ENCODE results near the gene BCAT1.

Gene BCAT1, protein sequence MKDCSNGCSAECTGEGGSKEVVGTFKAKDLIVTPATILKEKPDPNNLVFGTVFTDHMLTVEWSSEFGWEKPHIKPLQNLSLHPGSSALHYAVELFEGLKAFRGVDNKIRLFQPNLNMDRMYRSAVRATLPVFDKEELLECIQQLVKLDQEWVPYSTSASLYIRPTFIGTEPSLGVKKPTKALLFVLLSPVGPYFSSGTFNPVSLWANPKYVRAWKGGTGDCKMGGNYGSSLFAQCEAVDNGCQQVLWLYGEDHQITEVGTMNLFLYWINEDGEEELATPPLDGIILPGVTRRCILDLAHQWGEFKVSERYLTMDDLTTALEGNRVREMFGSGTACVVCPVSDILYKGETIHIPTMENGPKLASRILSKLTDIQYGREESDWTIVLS

DNA sequence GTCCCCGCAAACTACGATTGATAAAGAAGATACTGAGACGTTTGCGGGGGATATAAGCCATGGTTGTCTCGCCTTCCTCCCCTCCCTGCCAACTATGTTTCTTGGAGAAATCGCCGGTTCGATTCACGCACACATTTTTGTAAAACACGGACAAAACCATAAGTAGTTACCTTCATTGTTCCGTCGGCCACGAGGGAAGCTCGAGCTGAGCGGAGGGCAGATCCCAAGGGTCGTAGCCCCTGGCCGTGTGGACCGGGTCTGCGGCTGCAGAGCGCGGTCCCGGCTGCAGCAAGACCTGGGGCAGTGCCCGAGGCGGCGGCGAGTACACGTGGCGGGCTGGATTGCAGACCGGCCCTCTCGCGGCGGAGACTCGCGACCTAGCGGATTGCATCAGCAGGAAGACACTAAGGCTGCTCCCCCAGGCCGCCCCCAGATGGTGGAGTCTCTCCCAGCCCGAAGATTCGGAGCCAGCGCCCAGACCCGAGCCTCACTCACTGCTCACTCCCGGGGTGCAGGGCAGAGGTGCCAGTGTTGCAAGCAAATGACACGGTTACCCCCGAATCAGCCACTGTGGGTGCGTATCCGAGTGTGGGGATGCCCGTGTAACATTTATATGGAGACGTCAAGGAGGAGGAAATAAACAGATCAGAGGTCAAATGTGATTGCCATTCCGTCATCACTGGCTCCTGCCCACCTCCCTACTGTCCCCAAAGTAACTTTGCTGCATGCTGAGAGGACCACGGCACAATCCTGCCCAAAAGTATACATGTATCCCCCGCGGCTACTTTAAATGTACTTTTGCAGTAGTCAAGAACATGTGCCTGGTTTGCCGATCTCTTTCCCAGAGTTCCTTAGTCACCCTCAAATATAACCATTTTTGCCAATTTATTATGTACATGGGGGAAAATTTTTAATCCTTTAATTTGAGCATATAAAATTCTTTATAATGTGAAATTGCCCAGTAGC lies at the start of gene BCAT1:
BCAT1 (minus strand) TSS at position 345 of the 966 bp plus-strand sequence; CDS start at position 176, 169 bp downstream.
- peak; percentile 93 for DNase-seq (ENCODE audit: low spot score)

DNA sequence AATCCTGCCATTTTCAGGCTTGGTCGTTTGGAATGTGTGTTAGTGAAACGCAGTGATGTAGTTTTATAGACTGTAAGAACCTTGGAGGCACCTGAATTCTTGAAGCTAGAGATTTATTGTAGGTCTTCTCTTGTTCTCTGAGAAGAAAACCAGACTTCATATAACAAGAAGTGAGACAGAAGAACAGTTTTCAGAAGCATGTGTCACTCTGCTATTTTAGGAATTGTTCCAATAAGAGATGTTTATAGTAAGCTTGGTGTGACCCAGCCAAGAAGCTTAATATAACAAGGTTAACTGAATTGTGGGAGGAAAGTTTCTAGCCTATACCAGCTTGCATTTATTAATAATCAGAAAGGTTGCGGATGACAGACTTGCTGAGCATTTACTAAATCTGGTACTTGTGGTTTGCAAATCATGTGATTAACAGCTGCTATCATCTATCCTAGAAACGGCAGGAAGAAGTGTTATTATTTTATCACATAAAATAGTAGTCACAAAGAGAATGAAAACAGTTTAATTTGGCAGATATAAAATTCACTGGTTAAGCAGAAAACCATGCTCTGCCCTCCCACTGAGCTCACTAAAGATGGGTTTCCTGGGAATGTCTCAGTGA lies 49.2 kb upstream of the BCAT1 start:
- peak; percentile 20 for DNase-seq (ENCODE audit: low spot score)

DNA sequence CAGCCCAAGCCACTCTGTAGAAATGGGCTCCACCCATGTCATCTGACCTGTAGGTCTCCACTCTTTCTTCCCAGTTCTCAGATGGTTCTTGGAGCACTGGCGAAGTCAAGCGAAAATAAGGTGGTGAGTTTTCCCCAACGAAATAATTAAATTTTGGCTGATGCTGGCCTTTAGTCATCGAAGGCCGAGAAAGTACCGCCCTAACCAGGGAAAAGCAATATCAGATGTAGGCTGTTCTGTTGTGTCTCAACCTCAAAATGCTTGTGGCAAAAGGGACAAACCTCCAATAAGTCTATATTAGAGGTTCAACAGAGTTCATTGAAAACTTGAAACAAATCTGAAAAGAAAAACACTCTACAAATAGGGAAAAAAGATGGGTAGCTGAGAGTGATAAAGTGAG lies 48.6 kb upstream of the BCAT1 start:
- DNase-seq (ENCODE audit: low spot score), result no peak

DNA sequence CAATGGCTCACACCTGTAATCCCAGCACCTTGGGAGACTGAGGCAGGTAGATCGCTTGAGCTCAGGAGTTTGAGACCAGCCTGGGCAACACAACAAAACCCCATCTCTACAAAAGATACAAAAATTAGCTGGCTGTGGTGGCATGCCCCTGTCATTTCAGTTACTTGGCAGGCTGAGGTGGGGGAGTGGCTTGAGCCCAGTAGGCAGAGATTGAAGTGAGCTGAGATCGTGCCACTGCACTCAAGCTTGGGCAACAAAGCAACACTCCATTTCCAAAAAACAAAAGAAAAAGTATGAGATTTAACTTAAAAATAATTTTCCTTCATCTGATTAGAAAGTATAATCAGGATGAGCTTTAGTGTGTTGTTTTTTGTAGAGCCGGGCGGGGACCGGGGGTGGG lies 47.9 kb upstream of the BCAT1 start:
- DNase-seq (ENCODE audit: low spot score), result no peak

DNA sequence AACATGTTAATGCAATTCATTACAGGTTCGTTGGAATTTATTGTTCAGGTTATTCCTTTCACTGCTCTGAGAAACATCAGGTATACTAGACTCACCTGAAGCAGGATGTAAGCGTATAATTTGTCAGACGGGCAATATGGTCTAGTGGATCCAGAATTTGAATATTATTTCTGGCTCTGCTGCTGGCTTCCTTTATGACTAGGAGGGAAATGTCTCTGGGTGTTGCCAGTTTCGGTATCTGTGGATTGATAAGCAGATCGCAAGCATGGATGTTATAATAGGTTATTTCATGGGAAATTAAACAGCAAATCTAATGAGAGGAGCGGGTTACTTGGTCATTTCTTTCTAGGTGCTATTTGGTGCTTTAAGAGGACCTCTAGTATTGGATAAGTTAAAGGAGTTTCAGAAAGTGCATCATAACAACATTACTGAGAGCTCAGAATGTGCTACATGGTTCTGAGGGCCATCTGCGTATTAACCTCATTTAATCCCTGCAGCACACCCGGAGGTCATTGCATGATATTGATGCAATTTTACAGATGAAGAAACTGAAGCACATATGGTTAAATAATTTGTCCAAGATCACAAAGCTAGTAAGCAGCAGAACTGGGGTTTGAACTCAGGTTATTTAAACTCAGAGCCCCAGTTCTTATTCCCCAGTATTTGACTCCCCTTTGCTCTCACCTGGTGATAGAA lies 47.3 kb upstream of the BCAT1 start:
- DNase-seq (ENCODE audit: low spot score), result no peak

DNA sequence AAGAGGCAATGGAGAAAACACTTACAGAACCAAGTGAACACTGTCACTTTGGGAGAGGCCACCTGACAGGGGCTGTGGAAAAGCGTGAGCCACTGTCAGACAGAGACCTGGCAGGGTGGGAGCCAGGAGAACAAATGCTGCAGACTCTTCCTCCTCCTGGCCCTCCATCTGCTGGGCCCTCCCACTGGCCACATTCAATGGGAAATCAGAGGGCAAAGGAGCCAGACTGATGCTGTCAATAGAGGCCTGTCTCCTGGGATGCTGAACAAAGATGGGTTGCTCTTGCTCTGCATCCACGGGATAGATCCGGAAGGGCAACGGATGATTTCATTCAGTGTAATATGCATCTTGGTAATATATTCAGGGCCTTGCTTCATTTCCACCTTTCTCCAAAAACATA lies 44.9 kb upstream of the BCAT1 start:
- DNase-seq (ENCODE audit: low spot score), result no peak

DNA sequence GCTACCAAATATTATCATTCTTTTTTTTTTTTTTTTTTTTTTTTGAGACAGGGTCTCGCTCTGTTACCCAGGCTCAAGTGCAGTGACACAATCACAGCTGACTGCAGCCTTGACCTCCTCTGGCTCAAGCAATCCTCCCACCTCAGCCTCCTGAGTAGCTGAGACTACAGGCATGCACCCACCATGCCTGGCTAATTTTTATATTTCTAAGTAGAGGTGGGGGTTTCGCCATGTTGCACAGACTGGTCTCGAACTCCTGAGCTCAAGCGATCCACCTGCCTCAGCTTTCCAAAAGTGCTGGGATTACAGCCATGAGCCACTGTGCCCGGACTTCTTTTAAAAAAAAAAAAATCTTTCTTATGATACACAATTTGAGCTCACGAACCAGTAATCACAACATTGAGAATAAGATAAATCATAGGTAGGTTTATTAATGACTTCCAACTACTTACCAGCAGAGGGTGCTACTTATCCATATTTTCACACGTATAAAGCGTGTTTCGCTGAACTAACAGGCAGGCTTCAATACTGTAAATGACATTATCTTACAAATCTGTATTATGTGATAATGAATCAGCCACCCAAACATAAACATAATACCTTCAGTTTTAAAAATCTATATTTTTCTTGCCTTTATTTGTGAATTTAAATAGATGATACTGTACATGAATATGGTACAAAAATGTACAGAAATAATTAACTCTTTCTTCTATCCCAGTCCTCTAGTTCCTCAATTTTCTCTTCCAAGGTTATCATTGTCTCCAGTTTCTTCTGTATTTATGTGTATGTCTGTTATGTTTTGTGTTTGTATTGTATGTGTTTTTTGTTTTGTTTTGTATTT lies 42.5 kb upstream of the BCAT1 start:
- DNase-seq (ENCODE audit: low spot score), result peak; percentile 72

DNA sequence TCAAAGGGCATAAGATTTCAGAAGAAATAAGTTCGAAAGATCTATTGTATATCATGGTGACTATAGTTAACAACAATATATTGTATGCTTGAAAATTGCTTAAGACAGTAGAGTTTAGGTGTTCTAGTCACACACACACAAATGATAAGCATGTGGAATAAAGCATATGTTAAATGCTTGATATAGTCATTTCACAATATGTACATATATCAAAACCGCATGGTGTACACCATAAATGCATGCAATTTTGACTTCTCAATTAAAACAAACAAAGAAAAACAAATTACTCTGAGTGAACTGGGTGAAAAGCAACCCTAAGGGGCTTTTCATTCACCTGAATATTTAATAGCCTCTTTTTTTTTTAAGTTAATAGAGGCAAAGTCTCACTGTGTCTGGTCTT lies 40.3 kb upstream of the BCAT1 start:
- no peak for DNase-seq (ENCODE audit: low spot score)

DNA sequence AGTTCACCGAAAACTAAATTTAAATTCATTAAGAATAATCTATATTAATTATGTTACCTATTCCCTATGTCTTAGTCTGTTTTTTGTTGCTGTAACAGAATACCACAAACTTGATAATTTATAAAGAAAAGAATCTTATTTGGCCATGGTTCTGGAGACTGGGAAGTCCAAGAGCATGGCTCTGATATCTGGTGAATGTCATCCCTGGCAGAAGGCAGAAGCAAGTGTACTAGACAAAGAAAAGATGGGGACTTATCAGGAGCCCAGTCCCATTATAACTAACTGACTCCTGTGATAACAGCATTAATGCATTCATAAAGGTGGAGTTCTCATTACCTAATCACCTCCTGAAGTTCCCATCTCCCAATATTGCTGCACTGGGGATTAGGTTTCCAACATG lies 33.3 kb upstream of the BCAT1 start:
- DNase-seq (ENCODE audit: low spot score), result no peak

DNA sequence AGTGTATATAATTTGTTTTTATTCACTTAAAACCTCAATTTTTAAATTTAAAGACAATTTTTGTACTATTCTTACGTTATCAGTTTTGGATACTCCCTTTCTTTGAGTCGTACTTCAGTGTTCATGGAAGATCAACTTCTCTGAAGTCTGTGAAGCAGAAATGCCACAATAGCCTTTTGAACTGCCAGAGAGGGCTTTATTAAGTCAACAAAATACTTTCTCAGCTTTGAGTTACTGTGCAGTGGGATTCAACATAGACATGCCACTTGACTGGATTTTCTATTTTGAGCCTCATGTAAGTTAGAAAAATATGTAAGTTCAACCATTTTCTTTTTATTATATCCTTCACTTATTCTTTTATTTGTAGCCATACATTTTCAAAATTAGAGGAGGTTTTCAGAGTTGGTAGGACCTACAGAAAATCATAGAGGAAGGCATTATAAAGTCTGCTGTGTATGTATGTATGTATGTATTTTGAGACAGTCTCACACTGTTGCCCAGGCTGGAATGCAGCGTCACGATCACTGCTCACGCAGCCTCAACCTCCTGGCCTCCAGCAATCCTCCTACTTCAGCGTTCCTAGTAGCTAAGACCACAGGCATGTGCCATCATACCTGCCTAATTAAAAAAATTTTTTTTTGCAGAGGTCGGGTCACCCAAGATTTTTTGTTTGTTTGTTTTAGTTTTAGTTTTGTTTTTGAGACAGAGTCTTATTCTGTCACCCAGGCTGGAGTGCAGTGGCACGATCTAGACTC lies 31.3 kb upstream of the BCAT1 start:
- no peak for DNase-seq (ENCODE audit: low spot score)

DNA sequence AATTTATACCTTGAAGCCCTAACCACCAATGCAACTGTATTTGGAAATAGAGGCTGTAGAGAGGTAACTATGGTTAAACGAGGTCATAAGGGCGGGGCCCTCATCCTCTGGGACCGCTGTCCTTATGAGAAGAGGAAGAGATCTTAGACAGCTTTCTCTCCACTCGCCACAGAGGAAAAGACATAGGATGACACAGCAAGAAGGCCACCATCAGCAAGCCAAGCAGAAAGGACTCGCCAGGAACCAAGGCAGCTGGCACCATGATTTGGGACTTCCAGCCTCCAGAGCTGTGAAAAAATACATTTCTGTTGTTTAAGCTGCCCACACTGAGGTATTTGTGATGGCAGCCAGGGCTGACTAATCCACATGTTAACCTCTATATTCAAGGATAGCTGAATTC lies 30.4 kb upstream of the BCAT1 start:
- DNase-seq (ENCODE audit: low spot score), result no peak

DNA sequence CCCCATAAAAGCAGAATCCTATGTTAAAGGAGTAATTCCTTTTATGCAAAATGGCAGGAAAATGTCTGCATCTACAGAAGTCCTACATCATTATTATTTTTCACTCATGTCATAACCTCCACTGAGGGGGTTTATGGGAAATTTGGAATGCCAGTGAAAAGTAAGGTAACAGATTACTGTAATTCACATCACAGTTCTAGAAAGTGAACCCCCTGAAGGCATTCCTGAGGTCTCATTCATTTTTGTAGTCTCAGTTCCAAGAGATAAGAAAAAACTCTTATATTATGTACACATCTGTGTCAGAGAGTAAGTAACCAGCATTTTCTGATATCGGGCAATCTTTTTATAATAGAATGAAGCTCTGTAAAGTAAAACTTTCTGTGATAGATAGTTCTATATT lies 28.8 kb upstream of the BCAT1 start:
- no peak for DNase-seq (ENCODE audit: low spot score)

DNA sequence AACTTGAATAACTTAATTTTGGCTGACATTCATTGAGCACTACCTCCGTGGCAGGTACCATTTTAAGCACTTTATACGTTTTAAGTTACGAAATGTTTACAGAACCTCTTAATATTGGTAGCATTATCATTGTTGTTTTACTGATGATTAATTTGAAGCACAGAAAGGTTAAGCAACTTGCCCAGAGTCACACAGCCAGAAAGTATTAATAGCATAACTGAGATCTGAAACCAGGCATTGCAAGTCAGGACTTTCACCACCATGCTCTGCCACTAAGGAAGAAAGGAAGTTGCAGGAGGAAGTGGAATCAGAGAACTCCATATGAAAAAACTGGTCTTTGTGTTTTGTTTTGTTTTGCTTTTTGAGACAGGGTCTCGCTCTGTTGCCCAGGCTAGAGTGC lies 28.2 kb upstream of the BCAT1 start:
- no peak for DNase-seq (ENCODE audit: low spot score)

DNA sequence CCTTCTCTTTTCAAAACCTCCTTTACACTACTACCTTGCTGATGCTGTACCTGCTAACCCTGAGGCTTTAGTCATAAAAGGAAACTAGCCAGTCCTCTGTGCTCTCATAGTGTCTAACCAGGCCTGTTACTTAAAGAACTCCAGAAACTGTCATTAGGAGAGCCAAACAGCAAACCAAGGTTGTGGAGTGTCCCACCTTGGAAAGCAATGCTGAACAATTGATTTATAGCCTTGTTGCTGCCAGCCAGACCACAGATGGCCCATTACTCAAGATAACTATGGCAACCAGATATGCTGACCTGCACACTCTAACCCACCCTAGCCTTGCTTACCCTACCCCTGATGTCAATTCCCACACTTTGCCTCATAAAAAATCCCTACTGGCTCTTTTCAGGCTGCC lies 26.5 kb upstream of the BCAT1 start:
- DNase-seq (ENCODE audit: low spot score), result no peak

DNA sequence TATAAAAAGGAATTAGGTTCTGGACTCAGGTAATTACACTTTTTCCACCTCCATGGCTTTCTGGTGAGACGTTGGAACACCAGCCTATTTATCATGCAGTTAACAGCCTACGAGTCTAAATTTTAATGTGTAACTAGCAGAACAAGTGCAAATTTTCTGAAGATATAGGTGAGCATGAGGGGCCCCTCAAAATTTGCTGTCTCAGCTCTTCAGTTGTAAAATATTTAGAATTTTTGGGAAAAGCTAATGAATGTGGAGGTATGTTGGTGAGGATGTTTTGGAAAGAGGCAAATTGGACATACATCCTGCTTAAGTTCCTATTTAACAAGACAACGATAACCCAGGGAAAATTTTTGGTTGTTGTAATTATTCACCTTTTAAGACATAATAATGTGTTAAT lies 25.3 kb upstream of the BCAT1 start:
- no peak for DNase-seq (ENCODE audit: low spot score)

DNA sequence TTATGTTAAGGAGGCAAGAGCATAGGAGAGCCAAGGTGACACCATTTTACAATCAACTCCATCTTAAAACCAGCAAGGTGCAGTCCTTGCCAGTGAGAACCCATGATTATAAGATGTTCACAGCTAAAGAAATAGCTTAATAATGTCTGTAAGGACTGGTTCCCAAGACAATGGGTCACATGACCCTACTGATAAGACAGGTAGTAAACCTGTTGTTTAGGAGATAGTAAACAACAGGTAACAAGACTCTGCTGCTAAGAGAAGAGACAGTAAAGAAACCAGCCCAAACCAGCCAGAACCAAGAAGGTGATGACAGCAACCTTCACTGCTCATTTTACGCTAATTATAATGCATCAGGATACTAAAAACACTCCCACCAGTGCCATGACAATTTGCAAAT lies 23.2 kb upstream of the BCAT1 start:
- DNase-seq (ENCODE audit: low spot score), result no peak

DNA sequence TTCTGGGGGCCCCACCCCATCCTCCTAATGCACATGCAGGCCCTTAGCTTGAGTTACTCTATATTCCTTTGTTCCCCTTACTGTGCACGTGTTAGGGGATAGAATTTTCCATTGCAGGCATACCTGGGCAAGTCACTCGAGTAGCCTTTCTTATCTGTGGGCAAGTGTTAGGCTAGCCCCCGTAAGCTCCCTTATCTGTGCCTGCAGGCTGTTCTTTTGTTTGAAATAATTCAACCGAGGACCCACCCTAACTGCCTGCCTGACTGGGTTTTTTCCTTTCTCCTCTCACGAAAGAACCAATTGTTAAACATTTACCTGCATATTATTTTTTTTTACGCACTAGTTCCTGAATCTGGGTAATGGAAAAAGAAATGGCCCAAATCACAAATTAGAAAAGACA lies 21.3 kb upstream of the BCAT1 start:
- no peak for DNase-seq (ENCODE audit: low spot score)

DNA sequence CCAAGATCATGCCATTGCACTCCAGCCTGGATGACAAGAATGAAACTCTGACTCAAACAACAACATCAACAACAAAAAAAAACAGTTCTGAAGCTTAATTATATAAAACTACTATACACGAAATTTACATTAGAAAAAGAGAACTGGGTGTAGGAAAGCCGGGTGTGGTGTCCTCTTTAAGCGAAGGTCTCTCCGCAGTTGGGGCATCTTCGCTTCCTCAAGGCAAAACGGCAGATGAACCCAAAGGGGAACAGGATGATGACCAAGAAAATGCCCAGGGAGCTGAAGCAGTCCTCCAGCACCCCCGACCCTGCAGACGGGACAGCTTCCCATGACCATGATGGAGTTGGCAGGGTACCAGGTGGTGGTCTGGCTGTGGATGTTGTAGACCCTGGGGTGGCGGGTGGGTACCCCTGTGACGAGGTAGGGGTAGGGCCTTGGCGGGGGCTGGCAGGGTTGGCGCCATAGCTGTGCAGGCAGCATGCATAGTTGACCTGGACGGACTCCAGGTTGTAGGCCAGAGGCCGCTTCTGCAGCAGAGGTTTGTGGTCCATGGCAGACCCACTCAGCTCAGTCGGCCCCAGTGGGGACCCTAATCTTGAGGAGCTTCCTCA lies 18.2 kb upstream of the BCAT1 start:
- DNase-seq (ENCODE audit: low spot score), result no peak

DNA sequence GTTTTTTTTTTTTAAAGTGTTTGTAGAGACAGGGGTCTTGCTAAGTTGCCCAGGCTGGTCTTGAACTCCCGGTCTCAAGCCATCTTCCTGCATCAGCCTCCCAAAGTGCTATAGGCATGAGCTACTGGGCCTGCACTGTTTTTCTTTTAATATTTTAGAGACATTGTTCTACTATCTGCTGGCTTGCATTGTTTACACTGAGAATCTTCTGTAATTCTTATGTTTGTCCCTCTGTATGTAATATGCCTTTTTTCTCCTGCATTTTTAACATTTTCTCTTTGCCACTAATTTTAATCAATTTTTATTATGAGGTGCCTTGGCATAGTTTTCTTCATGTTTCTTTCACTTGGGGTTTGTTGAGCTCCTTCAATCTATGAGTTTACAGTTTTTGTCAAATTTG lies 15.4 kb upstream of the BCAT1 start:
- DNase-seq (ENCODE audit: low spot score), result no peak
